IMR-90 (cell line): ENCODE data around the gene OTOG. TPM values are rescaled to one million over a fixed set of nuclear protein-coding genes. Genes with fewer than 3 reads are reported as not detected.

ENCODE experiments used
- ATAC-seq: fragments of 200-7000 bp; cut with Tn5 transposase; 2 replicates; pipeline ENCODE4 v1.9.1; 2020; ENCODE audit warnings: low read depth, mild to moderate bottlenecking, moderate library complexity
- BruUV-seq: library from RNA; stranded (reverse); fragments of 400-500 nt; replicated peaks from 2 replicates; lab custom pipeline; 2021; lab: Mats Ljungman, UMichigan
- CTCF ChIA-PET: fragments of 300-600 bp; formaldehyde crosslinking; extraction: SDS; loops from one replicate; lab custom pipeline; 2021; ENCODE audit warnings: antibody characterized with exemption; lab: Yijun Ruan, JAX
- POLR2A ChIA-PET: fragments of 300-600 bp; sonication (Branson Sonifier 250); formaldehyde crosslinking; loops from one replicate; lab custom pipeline; 2022; ENCODE audit warnings: antibody characterized with exemption; ENCODE audit not compliant: unreplicated experiment; lab: Charles Lee
- DNase-seq: peaks from one replicate; pipeline ENCODE4 v3.0.0; 2013
- H2AFZ ChIP-seq: replicated peaks from 2 replicates; pipeline ENCODE3; 2013; ENCODE audit warnings: low read length, mild to moderate bottlenecking; ENCODE audit not compliant: poor library complexity
- H2AK5ac ChIP-seq: 2 replicates; pipeline ENCODE4 v1.6.1; 2013; ENCODE audit warnings: low read depth, low read length, inconsistent platforms
- H2AK9ac ChIP-seq: replicated peaks from 2 replicates; pipeline ENCODE3; 2013; ENCODE audit warnings: mild to moderate bottlenecking, low read depth, low read length, moderate library complexity; ENCODE audit not compliant: poor library complexity
- H2BK120ac ChIP-seq: 2 replicates; pipeline ENCODE4 v1.6.1; 2013; ENCODE audit warnings: low read depth, low read length, inconsistent platforms
- H2BK15ac ChIP-seq: 3 replicates; pipeline ENCODE4 v1.6.1; 2013; ENCODE audit warnings: low read depth, low read length, inconsistent platforms
- H2BK20ac ChIP-seq: 2 replicates; pipeline ENCODE4 v1.6.1; 2013; ENCODE audit warnings: low read depth, mild to moderate bottlenecking, inconsistent platforms, low read length, moderate library complexity
- H2BK5ac ChIP-seq: 2 replicates; pipeline ENCODE4 v1.6.1; 2013; ENCODE audit warnings: mild to moderate bottlenecking, low read depth, low read length, inconsistent platforms; ENCODE audit not compliant: poor library complexity, severe bottlenecking
- H3K14ac ChIP-seq: replicated peaks from 2 replicates; pipeline ENCODE4 v1.6.1; 2013; ENCODE audit warnings: low read depth, low read length, inconsistent platforms
- H3K18ac ChIP-seq: 2 replicates; pipeline ENCODE4 v1.6.1; 2013; ENCODE audit warnings: low read depth, low read length, control low read depth
- H3K23ac ChIP-seq: 2 replicates; pipeline ENCODE4 v1.6.1; 2013; ENCODE audit warnings: low read depth, low read length, inconsistent platforms
- H3K27ac ChIP-seq: 2 replicates; pipeline ENCODE4 v1.5.1; 2013; ENCODE audit warnings: mild to moderate bottlenecking, control low read depth, low read length; ENCODE audit not compliant: insufficient read depth
- H3K27me3 ChIP-seq: 2 replicates; pipeline ENCODE4 v1.6.1; 2013; ENCODE audit warnings: low read length; ENCODE audit not compliant: control insufficient read depth, insufficient read depth
- H3K36me3 ChIP-seq: 2 replicates; pipeline ENCODE4 v1.6.1; 2013; ENCODE audit warnings: low read length, mixed read lengths; ENCODE audit not compliant: control insufficient read depth, insufficient read depth
- H3K4ac ChIP-seq: 2 replicates; pipeline ENCODE4 v1.6.1; 2013; ENCODE audit warnings: low read depth, low read length, inconsistent platforms
- H3K4me1 ChIP-seq: 2 replicates; pipeline ENCODE4 v1.6.1; 2013; ENCODE audit warnings: low read length, mixed read lengths; ENCODE audit not compliant: control insufficient read depth, insufficient read depth
- H3K4me2 ChIP-seq: 2 replicates; pipeline ENCODE4 v1.6.1; 2013; ENCODE audit warnings: low read depth, mild to moderate bottlenecking, control low read depth, low read length, moderate library complexity
- H3K4me3 ChIP-seq: 2 replicates; pipeline ENCODE4 v1.5.1; 2013; ENCODE audit warnings: low read depth, mild to moderate bottlenecking, control low read depth, low read length, moderate library complexity; ENCODE audit not compliant: insufficient read depth
- H3K56ac ChIP-seq: 2 replicates; pipeline ENCODE4 v1.6.1; 2013; ENCODE audit warnings: low read length, inconsistent platforms; ENCODE audit not compliant: insufficient read depth; ENCODE audit errors: extremely low read depth
- H3K79me1 ChIP-seq, 2 experiments: 2 replicates each; pipeline ENCODE4 v1.6.1; 2013; ENCODE audit warnings: low read length in 2 of 2, inconsistent platforms in 1 of 2, low read depth in 1 of 2
- H3K9ac ChIP-seq: 2 replicates; pipeline ENCODE4 v1.6.1; 2013; ENCODE audit warnings: low read depth, low read length, control low read depth
- H3K9me1 ChIP-seq: 2 replicates; pipeline ENCODE4 v1.6.1; 2013; ENCODE audit warnings: low read length, inconsistent platforms; ENCODE audit not compliant: insufficient read depth
- H3K9me3 ChIP-seq: 2 replicates; pipeline ENCODE4 v1.6.1; 2013; ENCODE audit warnings: low read length; ENCODE audit not compliant: control insufficient read depth, insufficient read depth
- H4K20me1 ChIP-seq: 2 replicates; pipeline ENCODE4 v1.6.1; 2013; ENCODE audit warnings: low read length, inconsistent platforms; ENCODE audit not compliant: insufficient read depth
- H4K5ac ChIP-seq: 2 replicates; pipeline ENCODE4 v1.6.1; 2013; ENCODE audit warnings: mild to moderate bottlenecking, low read depth, low read length, control low read depth
- H4K8ac ChIP-seq, 2 experiments: 2 replicates each; pipeline ENCODE4 v1.6.1; 2013; ENCODE audit warnings: low read depth in 2 of 2, low read length in 2 of 2, control low read depth in 1 of 2, inconsistent platforms in 1 of 2
- H4K91ac ChIP-seq: 2 replicates; pipeline ENCODE4 v1.6.1; 2013; ENCODE audit warnings: low read depth, low read length, inconsistent platforms; ENCODE audit not compliant: insufficient read depth
- CEBPB ChIP-seq: IDR thresholded peaks from 2 replicates; pipeline ENCODE4 v1.6.1; 2012; ENCODE audit warnings: low read depth, low read length, improper control_type of control experiment
- FOS ChIP-seq: fragments of 150-350 bp; IDR thresholded peaks from 2 replicates; pipeline ENCODE4 v1.6.1; 2016; ENCODE audit warnings: low read depth, low read length
- MAFK ChIP-seq: IDR thresholded peaks from 2 replicates; pipeline ENCODE4 v1.6.1; 2012; ENCODE audit warnings: low read depth, low read length, improper control_type of control experiment
- NFE2L2 ChIP-seq: fragments of 150-350 bp; IDR thresholded peaks from 2 replicates; pipeline ENCODE4 v1.6.1; 2016; ENCODE audit warnings: low read depth, mild to moderate bottlenecking, low read length
- POLR2A ChIP-seq: IDR thresholded peaks from 2 replicates; pipeline ENCODE4 v1.6.1; 2012; ENCODE audit warnings: mild to moderate bottlenecking, low read depth, low read length
- USF2 ChIP-seq: fragments of 150-350 bp; IDR thresholded peaks from 2 replicates; pipeline ENCODE4 v1.6.1; 2017; ENCODE audit warnings: mild to moderate bottlenecking, antibody characterized with exemption, low read length, low read depth
- WGBS, 2 experiments: methylation state at CpG; one replicate each; pipeline versions ENCODE4 v1.1.5 to v1.1.7; 2013; ENCODE audit warnings: missing lambda C conversion rate in 2 of 2; ENCODE audit not compliant: insufficient read length in 1 of 2; ENCODE audit errors: extremely low coverage in 2 of 2; 5-methylcytosine and 5-hydroxymethylcytosine counted together
- dilution Hi-C: fragments of 300-500 bp; cut with HindIII; formaldehyde crosslinking; loops from one replicate; pipeline ENCODE4 v1.14.3; 2018; ENCODE audit warnings: low sequenced_read_pairs; ENCODE audit not compliant: unreplicated experiment
- in situ Hi-C: fragments of 300-500 bp; cut with MboI; formaldehyde crosslinking; loops from 3 replicates; pipeline ENCODE4 v1.14.3; 2019; ENCODE audit warnings: low sequenced_read_pairs, inconsistent platforms, mixed read lengths
- intact Hi-C: fragments of 100-400 bp; cut with micrococcal nuclease; formaldehyde crosslinking; loops from 2 replicates; pipeline ENCODE4 v1.10.0; 2022
- polyA plus RNA-seq, 3 experiments: library from polyadenylated mRNA; depleted of rRNA; stranded (reverse); fragments of >200 nt; gene quantifications; 2 replicates each; pipeline ENCODE4 v1.2.3, GENCODE V29; 2012; ENCODE audit warnings: low replicate concordance in 1 of 3
- total RNA-seq: library from RNA; depleted of rRNA; stranded (reverse); fragments of >200 nt; gene quantifications from 2 replicates; pipeline ENCODE4 v1.2.3, GENCODE V29; 2012

OTOG gene
- total and polyA plus RNA-seq, 2 of the 4 experiments (the other 2 are of a cell fraction), result not detected

DNA sequence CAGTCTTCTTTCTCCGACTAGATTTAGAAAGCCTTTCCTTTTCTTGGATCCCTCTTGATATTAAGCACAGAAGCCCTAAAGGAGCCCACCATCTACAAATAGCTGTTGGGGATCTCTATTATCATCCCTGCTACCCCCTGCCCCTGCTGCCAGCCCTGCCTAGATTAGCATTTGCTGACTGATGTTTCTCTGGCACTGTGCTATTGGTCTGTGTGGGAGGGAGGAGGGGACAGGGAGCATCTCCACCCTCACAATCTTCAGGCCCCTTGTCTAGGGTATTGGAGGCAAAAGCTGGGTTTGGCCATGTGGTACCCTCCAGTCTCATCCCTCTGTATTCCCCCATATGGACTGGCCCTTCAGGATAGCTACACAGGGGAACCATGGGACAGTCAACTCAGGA, 9.0 kb upstream of the OTOG start:
- CTCF ChIA-PET, result no interaction called here
- dilution Hi-C loops, result no loop called here
- no peak for ATAC-seq

More for the DNA sequence above, 9.0 kb upstream of the OTOG start:
- Histone ChIP-seq H3K23ac (no peak overlapping the region), H3K27me3 (peaks cover 17% of the 10 kb centered on the region), H3K9ac (no peak overlapping the region), H2AK5ac (no peak overlapping the region), H3K56ac (no peak overlapping the region), H3K4me3 (no peak overlapping the region), H2AFZ (no peak overlapping the region), H2BK120ac (no peak overlapping the region), H3K4me2 (no peak overlapping the region), H3K27ac (no peak overlapping the region), H2BK5ac (no peak overlapping the region), H3K4ac (no peak overlapping the region), H3K79me1 (no peaks in the 10 kb centered on the region), H3K36me3 (no peaks in the 10 kb centered on the region), H3K9me1 (no peaks in the 10 kb centered on the region), H4K5ac (no peak overlapping the region), H3K4me1 (no peaks in the 10 kb centered on the region), H3K14ac (no peak overlapping the region), H4K8ac (no peak overlapping the region), H2BK15ac (no peak overlapping the region), H4K20me1 (no peaks in the 10 kb centered on the region), H3K9me3 (no peaks in the 10 kb centered on the region), H2AK9ac (no peak overlapping the region), H2BK20ac (no peak overlapping the region), H3K18ac (no peak overlapping the region), H4K91ac (no peak overlapping the region)
- TF ChIP-seq POLR2A, result no peak
- no peak for TF ChIP-seq MAFK
- no peak for TF ChIP-seq CEBPB
- TF ChIP-seq NFE2L2, result no peak
- no peak for TF ChIP-seq USF2
- no peak for TF ChIP-seq FOS
- 60% methylated on average over 1 of the region's 1 CpG; no CpG with 5 or more reads in 1 of the 2 experiments for WGBS, 2 experiments
- BruUV-seq, result no TSS peak
- in situ Hi-C loops, result no loop called here
- POLR2A ChIA-PET, result no interaction called here
- DNase-seq, result no peak
- intact Hi-C loops, result no loop called here
